Stomach (tissue), 4 donors: ENCODE measurements around the gene DEPDC5.

Experiments
- EP300 ChIP-seq: sonication (generic); formaldehyde crosslinking; IDR thresholded peaks from one replicate; pipeline ENCODE4 v1.6.1; 2017; ENCODE audit warnings: antibody characterized with exemption
- POLR2A ChIP-seq, 4 donors: fragments of 450-650 bp; IDR thresholded peaks; one replicate each; pipeline ENCODE4 v1.6.1; 2016; ENCODE audit warnings: antibody characterized with exemption in 4 of 4, control low read depth in 2 of 4, mild to moderate bottlenecking in 1 of 4, moderate library complexity in 1 of 4
- POLR2AphosphoS5 ChIP-seq, 3 donors: sonication (generic); formaldehyde crosslinking; IDR thresholded peaks; one replicate each; pipeline ENCODE4 v1.6.1; 2016; ENCODE audit warnings: antibody characterized with exemption in 3 of 3
- TF ChIP-seq, protein P1 (sequence below), 7 experiments: fragments of 450-650 bp in 4 of 7; fragments of 200-600 bp in 3 of 7; sonication (generic) in 3 of 7; IDR thresholded peaks; one replicate each; pipeline ENCODE4 v1.5.1; 2016 to 2019; ENCODE audit warnings: antibody characterized with exemption in 7 of 7, control low read depth in 2 of 7, mild to moderate bottlenecking in 1 of 7

DNA sequence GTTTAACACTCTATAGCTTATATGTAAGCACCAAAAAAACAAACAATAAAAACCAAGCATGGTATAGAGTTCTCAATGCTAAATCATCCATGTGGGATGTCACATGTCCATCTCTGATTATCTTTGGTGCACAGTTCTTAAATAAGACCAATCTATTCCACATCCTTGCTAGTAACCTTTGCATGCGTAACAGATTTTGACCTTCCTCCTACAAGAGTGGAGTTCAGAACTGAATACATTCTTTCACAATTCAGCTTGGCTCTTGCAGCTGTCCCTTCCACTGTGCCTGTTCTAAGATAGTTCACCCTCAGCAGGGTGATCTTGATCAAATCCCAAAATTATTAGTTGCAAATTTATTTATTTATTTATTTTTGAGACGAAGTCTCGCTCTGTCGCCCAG lies 25.0 kb upstream of the DEPDC5 start:
- TF ChIP-seq, protein P1, sequence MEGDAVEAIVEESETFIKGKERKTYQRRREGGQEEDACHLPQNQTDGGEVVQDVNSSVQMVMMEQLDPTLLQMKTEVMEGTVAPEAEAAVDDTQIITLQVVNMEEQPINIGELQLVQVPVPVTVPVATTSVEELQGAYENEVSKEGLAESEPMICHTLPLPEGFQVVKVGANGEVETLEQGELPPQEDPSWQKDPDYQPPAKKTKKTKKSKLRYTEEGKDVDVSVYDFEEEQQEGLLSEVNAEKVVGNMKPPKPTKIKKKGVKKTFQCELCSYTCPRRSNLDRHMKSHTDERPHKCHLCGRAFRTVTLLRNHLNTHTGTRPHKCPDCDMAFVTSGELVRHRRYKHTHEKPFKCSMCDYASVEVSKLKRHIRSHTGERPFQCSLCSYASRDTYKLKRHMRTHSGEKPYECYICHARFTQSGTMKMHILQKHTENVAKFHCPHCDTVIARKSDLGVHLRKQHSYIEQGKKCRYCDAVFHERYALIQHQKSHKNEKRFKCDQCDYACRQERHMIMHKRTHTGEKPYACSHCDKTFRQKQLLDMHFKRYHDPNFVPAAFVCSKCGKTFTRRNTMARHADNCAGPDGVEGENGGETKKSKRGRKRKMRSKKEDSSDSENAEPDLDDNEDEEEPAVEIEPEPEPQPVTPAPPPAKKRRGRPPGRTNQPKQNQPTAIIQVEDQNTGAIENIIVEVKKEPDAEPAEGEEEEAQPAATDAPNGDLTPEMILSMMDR (IDR thresholded peaks at IDR 0.05), result no peak
- no peak for TF ChIP-seq POLR2AphosphoS5 (IDR thresholded peaks at IDR 0.05)
- no peak for TF ChIP-seq POLR2A (IDR thresholded peaks at IDR 0.05)
- no peak for TF ChIP-seq EP300
